Motor neuron (in vitro differentiated cells): ENCODE results near the gene FGF1. TPM values are rescaled to one million over a fixed set of nuclear protein-coding genes. Genes with fewer than 3 reads are reported as not detected.

Experiments
- ATAC-seq, 8 experiments: fragments of 200-7000 bp; cut with Tn5 transposase; replicated peaks in 6 of 8; 2 replicates each; pipeline ENCODE4 v1.8.0; 2021; ENCODE audit warnings: mild to moderate bottlenecking in 8 of 8, moderate library complexity in 8 of 8
- H3K27ac ChIP-seq, 2 donors: fragments of 250-450 bp; sonication (Bioruptor Pico); 2 replicates each; pipeline ENCODE4 v1.9.0; 2021; ENCODE audit warnings: antibody characterized with exemption in 2 of 2, mild to moderate bottlenecking in 2 of 2, moderate library complexity in 1 of 2
- H3K4me1 ChIP-seq, 2 donors: fragments of 250-450 bp; sonication (Bioruptor Pico); replicated peaks in 1 of 2; 2 replicates each; pipeline ENCODE4 v1.6.1; 2021; ENCODE audit warnings: antibody characterized with exemption in 2 of 2, mild to moderate bottlenecking in 2 of 2, moderate library complexity in 1 of 2
- H3K4me3 ChIP-seq, 5 donors: fragments of 250-450 bp; sonication (Bioruptor Pico); 2 replicates each; pipeline ENCODE4 v1.9.0; 2021; ENCODE audit warnings: antibody characterized with exemption in 5 of 5, mild to moderate bottlenecking in 5 of 5, moderate library complexity in 4 of 5
- WGBS, 10 experiments: fragments of 450-650 bp; shearing (Covaris generic); methylation state at CpG; one replicate each; pipeline ENCODE4 v1.0.0; 2022; 5-methylcytosine and 5-hydroxymethylcytosine counted together
- in situ Hi-C, 9 experiments: fragments of 400-800 bp; cut with MboI; loops; one replicate each; pipeline ENCODE4 v1.15.0; 2021; ENCODE audit warnings: low sequenced_read_pairs in 9 of 9, low pct_unique_long_range_greater_than_20kb in 2 of 9; ENCODE audit not compliant: unreplicated experiment in 9 of 9
- total RNA-seq, 8 experiments: library from RNA; unstranded; fragments of 300-600 nt; gene quantifications; 2 replicates each; pipeline versions ENCODE4 v1.2.3 to v1.2.4, GENCODE V29; 2022

Gene FGF1
- total RNA-seq, 8 experiments from 2014 or later, result 0.23 to 80.3 (median 0.45) TPM

DNA sequence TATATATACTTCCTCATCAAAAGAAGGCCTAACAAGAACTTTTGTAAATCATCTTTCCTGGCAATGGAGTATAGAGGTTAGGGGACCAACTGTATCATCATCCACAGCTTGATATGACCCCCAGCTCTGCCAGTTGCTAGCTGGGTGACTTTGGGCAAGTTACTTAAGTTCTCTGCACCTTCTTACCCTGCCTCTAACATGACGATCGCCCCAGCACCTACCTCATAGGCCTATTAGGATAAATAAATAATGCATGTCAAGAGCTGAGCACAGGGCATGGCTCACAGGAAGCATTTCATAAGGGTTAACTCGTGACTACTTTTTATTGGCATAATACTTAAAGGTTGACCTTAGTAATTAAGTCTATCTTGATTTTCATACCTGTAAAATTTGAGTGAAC lies 29.4 kb upstream of the FGF1 start:
- Histone ChIP-seq H3K4me1 (peaks cover 0 to 6% of the 10 kb centered on the region in 2 donors), H3K4me3 (no peak overlapping the region), H3K27ac (no peak overlapping the region)
- no peak for ATAC-seq
- 49 to 82% (median 80%) methylated on average over 1 to 3 of the region's 3 CpGs; no CpG with 5 or more reads in 5 of the 10 experiments for WGBS, 10 experiments
- in situ Hi-C loops, result loop anchor here in 6 of 9 experiments (25.0 kb wide), 1 partner anchor 172 kb away; no protein-coding TSS in a partner anchor

DNA sequence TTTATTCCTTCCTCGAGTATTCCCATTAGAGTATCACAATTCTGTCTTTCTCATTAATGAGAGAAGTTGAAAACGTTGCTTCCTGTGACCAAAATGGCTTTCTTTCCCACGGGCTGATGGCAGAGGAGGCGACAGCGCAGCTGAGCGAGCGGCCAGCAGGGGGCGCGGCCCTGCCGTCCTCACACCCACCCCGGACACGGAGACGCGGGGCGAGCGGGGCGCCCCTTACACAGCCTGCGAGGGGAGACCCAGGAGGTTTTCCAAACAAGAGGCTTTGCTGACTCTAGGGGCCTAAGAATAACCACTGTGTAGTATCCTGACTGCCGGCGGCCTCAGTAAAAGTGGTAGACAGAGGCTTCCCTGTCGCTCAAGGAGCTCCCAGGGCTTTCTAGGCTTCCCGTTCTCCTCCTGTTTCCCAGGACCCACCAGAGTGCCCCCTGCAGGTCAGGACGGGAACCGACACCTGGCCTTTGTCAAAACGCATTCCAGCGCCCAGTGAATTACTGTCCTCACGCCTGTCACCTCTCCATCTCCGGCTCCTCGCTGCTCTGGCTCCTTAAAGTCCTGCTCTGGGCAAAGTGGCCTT lies 27.3 kb upstream of the FGF1 start:
- Histone ChIP-seq H3K4me3 (peak overlapping the region; percentile 42 to 77 (median 62)), H3K27ac (peak overlapping the region; percentile 35 to 67), H3K4me1 (peaks cover 0 to 6% of the 10 kb centered on the region in 2 donors)
- peak; percentile 93 to 98 (median 96) for ATAC-seq
- in situ Hi-C loops, result loop anchor here in 6 of 9 experiments (25.0 kb wide), 1 partner anchor 174 kb away; no protein-coding TSS in a partner anchor
- 0 to 39% (median 1%) methylated on average over 2 to 21 of the region's 29 CpGs; no CpG with 5 or more reads in 2 of the 10 experiments for WGBS, 10 experiments

DNA sequence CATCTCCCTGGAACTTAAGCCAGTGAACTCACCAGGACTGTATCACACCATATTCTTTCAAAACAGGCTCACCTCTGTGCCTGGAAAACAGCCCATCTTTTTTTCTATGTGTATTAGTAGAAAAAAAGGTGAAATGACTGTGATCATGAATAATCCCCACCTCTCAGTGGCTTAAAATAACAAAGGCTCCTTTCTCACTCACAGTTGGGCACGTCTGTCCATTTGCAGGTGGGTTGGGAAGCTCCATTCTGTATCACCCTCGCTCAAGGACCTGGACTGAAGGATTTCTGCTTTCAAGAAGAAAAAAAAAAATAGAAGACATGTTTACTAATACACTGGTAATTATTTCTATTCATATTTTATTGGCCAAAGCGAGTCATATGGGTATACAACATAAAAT lies 17.3 kb upstream of the FGF1 start:
- Histone ChIP-seq H3K27ac (no peak overlapping the region), H3K4me3 (no peak overlapping the region), H3K4me1 (peaks cover 0 to 2% of the 10 kb centered on the region in 2 donors)
- no peak for ATAC-seq
- 40 to 80% (median 50%) methylated on average over 1 to 3 of the region's 3 CpGs; no CpG with 5 or more reads in 1 of the 10 experiments for WGBS, 10 experiments
- in situ Hi-C loops, result loop anchor here (10.0 to 25.0 kb wide), 2 partner anchors 48 to 184 kb away; no protein-coding TSS in a partner anchor

DNA sequence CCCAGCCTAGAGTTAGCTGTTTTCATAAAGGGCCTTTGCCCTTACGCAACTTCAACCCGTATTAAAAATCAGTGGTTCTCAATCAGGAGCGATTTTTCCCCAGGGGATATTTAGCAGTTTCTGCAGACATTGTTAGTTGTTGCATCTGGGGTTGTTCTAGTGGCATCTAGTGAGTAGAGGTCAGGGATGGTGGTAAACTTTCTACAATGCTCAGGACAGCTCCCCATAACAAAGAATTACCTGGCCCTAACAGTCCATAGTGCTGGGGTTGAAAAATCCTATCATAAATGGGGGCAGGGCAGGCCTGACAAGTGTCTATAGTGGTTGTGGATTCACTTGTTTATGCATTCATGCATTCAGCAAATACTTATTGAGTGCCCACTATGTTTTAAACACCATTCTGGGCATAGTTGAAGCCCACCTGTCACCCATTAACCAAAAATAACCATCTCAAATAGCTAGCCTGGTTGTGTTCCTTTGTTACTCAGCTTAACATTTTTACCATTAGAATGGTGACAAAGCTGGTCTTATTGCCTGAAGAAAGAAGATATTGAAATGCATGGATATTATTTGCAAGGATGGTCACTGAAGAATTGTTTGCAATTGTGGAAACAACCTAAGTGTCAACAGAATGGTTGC lies 15.9 kb upstream of the FGF1 start:
- 33 to 100% (median 85%) methylated on average over 1 to 3 of the region's 3 CpGs; no CpG with 5 or more reads in 3 of the 10 experiments for WGBS, 10 experiments
- in situ Hi-C loops, result loop anchor here (10.0 to 25.0 kb wide), 2 partner anchors 47 to 186 kb away; no protein-coding TSS in a partner anchor
- Histone ChIP-seq H3K27ac (no peak overlapping the region), H3K4me1 (peaks cover 0 to 2% of the 10 kb centered on the region in 2 donors), H3K4me3 (no peak overlapping the region)
- ATAC-seq, result no peak

DNA sequence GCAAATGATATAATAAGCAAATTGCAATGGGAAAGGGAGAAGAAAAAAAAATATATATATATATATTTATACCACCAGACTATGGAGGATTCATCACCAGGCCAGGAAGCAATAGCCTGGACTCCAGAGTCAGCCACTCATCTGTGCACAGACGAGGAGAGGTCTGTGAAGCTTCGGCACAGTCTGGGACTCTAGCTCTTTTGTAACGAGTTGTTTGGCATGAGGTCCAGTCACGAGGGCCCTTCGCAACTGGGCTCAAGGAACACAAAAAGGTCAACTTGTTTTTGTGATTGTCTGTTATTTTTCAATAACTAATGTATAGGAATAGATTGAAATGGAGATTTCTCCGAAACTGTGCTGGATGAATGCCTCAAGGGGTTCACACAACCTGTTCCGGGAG lies 14.7 kb upstream of the FGF1 start:
- 58 to 100% (median 80%) methylated on average over 1 to 7 of the region's 7 CpGs; no CpG with 5 or more reads in 3 of the 10 experiments for WGBS, 10 experiments
- H3K4me3 ChIP-seq, result no peak overlapping the region
- H3K4me1 ChIP-seq, result peaks cover 0 to 2% of the 10 kb centered on the region in 2 donors
- in situ Hi-C loops, result loop anchor here (10.0 to 25.0 kb wide), 2 partner anchors 46 to 187 kb away; no protein-coding TSS in a partner anchor
- no peak overlapping the region for H3K27ac ChIP-seq
- no peak for ATAC-seq

DNA sequence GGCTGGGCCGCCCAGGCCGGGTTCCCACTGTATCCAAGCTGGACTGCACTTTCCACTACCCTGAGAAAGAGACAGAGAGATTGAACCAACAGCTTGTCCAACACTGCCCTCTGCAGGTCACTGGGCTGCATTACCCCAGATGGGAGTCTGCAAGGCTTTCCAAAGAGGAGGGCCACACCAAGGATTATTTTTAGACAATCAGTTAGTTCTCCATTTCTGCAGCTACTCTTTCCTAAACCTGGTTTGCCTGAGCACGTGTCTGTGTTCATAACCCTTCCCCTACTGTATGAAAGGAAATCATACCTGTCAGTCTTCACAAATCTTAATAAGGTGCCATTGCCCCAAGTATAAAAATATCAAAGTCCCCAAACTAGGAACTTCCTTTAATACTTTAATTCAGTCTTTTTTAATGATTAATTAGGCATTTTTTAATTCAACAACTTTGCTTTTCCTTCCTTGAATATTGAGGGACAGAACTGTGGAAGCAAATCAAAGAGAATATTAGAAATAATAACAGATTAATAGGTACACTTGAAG lies 13.4 kb upstream of the FGF1 start:
- Histone ChIP-seq H3K4me1 (peaks cover 0 to 2% of the 10 kb centered on the region in 2 donors), H3K27ac (no peak overlapping the region), H3K4me3 (no peak overlapping the region)
- peak; percentile 64 to 100 (median 98) for ATAC-seq
- in situ Hi-C loops, result loop anchor here in 3 of 9 experiments (10.0 to 25.0 kb wide), 3 partner anchors 84 to 687 kb away; partner anchors contain the start of gene GNPDA1 (in 1 of the 3)
- WGBS, 10 experiments, result 0 to 10% (median 0%) methylated on average over 1 to 3 of the region's 3 CpGs; no CpG with 5 or more reads in 1 of the 10 experiments

DNA sequence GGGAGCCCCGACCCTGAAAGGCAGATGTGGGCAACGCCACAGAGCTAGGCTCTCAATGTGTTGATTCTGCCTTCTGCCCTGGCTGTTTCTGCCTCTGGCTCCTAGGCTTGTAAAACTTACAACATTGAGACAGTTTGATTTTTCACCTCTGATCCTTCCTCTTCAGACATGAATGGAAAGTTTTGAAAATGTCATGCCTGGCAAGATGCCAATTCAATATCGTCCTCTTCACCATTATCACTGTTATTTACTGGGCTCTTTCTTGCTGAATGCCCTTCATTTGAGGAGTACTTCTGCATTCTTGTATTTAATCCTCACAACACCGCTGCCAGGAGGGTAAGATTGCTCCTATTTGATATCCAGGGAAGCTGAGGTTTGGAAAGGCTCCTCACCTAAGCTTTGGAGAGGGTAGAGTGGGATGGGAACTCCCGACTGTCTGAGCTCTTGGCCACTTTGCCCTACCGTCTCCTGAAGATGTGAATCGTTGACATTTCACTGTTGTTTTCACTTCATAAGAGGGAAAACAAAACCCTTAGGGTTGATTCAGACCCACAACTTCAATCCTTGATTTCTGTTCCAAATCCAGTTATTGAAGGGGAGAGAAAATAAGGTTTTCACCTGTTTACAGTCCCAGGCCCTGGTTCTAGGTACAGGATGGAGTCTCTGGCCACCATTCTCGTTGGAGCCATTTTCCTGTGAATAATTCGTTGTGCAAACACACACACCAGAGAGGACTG lies 12.7 kb upstream of the FGF1 start:
- no peak overlapping the region for H3K4me3 ChIP-seq
- in situ Hi-C loops, result loop anchor here in 3 of 9 experiments (10.0 to 25.0 kb wide), 3 partner anchors 84 to 686 kb away; partner anchors contain the start of gene GNPDA1 (in 1 of the 3)
- peak in 5 of 8 experiments; percentile 3 to 25 (median 22) for ATAC-seq
- WGBS, 10 experiments, result 39 to 100% (median 51%) methylated on average over 1 to 6 of the region's 9 CpGs; no CpG with 5 or more reads in 4 of the 10 experiments
- peaks cover 0 to 2% of the 10 kb centered on the region in 2 donors for H3K4me1 ChIP-seq
- H3K27ac ChIP-seq, result no peak overlapping the region

DNA sequence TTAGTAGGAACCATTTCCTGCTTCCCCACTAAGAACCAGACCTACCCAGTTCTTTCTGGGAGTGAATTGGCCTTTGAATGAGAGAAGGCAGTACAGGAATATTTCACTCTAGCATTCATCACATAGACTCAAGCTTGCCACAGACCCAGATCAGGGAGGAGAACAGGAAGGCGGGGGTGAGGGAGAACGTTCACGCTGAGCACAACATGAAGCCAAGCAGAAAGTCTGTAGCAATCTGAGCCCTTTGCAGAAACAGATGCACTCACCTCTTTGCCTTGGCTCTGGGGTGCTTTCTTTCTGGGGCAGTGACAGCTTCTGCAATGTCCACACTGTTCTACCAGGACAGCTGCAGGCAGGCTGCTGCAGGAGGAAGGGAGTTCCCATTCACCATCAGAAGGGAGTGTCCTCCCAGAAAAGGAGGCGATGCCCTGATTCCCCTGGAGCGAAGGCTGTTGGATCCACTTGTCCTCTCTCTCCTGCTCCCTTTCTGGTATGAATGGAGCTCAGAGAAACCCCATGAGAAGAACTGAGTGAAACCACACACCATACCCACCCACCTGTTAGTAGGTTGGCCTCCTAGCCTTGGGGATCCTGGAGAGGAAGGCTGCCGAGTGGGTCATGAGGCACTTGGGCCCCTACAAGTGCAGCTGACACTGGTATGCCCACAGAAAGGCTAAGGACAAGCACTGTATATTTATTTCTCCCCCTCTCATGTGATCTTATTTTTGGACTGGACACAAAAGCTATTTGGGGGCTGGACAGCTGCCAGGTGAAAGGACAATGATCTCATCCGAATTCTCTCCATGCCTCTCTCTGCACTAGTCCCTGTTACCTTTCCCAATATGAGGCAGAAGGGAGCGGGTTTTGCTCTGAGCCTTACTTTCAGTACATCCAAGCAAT lies 11.7 kb upstream of the FGF1 start:
- in situ Hi-C loops, result loop anchor here in 3 of 9 experiments (10.0 to 25.0 kb wide), 3 partner anchors 83 to 685 kb away; partner anchors contain the start of gene GNPDA1 (in 1 of the 3)
- Histone ChIP-seq H3K27ac (no peak overlapping the region), H3K4me3 (no peak overlapping the region), H3K4me1 (peaks cover 0 to 2% of the 10 kb centered on the region in 2 donors)
- WGBS, 10 experiments, result 14 to 100% (median 73%) methylated on average over 1 to 4 of the region's 8 CpGs; no CpG with 5 or more reads in 2 of the 10 experiments
- peak in 5 of 8 experiments; percentile 33 to 94 (median 68) for ATAC-seq

DNA sequence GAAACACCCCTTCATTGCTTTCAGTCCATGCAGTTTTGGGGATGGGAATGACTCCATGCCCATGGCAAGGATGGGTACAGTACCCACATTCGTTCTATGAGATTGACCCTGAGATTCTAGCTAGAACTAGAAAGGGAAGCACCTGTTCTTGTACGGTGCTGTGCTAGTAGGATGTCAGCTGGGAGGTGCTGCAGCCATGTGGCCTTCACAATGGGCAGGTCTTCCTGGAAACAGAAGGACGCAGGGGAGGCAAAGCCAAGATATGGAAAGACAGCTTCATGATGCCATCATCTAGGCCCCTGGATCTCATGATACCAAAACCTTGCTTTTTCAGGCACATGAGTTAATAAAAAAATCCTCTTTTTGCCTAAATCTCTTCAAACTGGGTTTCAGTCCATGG lies 10.5 kb upstream of the FGF1 start:
- WGBS, 10 experiments, result 60 to 100% (median 86%) methylated on average over 1 to 2 of the region's 3 CpGs; no CpG with 5 or more reads in 3 of the 10 experiments
- in situ Hi-C loops, result loop anchor here in 3 of 9 experiments (10.0 to 25.0 kb wide), 3 partner anchors 82 to 684 kb away; partner anchors contain the start of gene GNPDA1 (in 1 of the 3)
- no peak overlapping the region for H3K4me3 ChIP-seq
- peaks cover 0 to 2% of the 10 kb centered on the region in 2 donors for H3K4me1 ChIP-seq
- no peak for ATAC-seq
- H3K27ac ChIP-seq, result no peak overlapping the region

DNA sequence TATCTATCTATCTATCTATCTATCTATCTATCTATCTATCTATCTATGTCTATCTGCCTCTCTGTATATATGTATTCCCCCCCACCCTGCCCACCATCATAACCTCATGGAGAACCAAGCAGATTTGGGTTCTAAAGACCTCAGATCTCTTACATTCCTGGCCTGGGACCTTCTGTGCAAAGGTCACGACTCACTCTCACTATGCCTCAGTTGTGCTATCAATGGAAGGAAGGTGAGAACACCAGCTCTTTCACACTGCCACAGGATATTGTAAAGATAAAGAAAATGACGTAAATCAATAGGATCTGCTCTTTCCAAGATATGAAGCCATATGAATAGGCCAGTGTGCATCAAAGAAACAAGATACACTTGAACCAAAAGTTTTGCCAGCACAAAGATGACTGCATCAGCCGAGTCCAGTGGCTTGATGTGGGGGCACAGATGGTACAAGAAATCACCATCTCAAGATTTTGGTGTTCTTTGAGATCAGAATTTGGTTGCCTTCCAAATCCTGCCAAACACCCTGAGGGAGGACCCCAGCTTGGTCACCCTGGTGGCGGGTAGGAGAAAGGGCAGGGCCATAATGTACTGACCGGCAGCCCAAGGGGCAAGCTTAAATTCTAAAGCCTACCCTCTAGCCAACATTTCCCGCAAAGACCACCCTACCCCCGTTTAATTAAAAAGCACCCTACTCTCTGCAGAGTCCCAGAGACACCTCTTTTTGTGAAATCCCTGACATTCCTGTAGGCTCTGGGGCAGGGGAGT lies 8.4 kb upstream of the FGF1 start:
- Histone ChIP-seq H3K27ac (no peak overlapping the region), H3K4me1 (peaks cover 1 to 5% of the 10 kb centered on the region in 2 donors), H3K4me3 (no peak overlapping the region)
- no peak for ATAC-seq
- WGBS, 10 experiments, result 40 to 100% (median 97%) methylated on average over 1 to 5 of the region's 7 CpGs; no CpG with 5 or more reads in 1 of the 10 experiments
- in situ Hi-C loops, result loop anchor here in 3 of 9 experiments (10.0 to 25.0 kb wide), 3 partner anchors 79 to 682 kb away; partner anchors contain the start of gene GNPDA1 (in 1 of the 3)
